WTC11 (cell line): ENCODE results near the gene FHOD3. TPM values are rescaled to one million over a fixed set of nuclear protein-coding genes. Genes with fewer than 3 reads are reported as not detected.

ENCODE experiments used
- ATAC-seq: fragments of 200-7000 bp; cut with Tn5 transposase; 2 replicates; pipeline ENCODE4 v1.10.0; 2021; ENCODE audit warnings: mild to moderate bottlenecking, moderate library complexity
- CTCF ChIA-PET: fragments of 300-600 bp; sonication (Branson Sonifier 250); formaldehyde crosslinking; loops from one replicate; lab custom pipeline; 2021; ENCODE audit warnings: antibody characterized with exemption; lab: Charles Lee
- POLR2A ChIA-PET: fragments of 350-600 bp; sonication (Branson Sonifier 250); formaldehyde crosslinking; loops from one replicate; lab custom pipeline; 2021; ENCODE audit warnings: antibody characterized with exemption; lab: Charles Lee
- DNase-seq: peaks from one replicate; pipeline ENCODE4 v3.0.0; 2021; ENCODE audit warnings: low spot score
- H3K27ac Mint-ChIP-seq: 2 replicates; pipeline ENCODE4 v1.8.0; 2021; ENCODE audit warnings: mixed read lengths
- H3K27me3 Mint-ChIP-seq: 2 replicates; pipeline ENCODE4 v1.8.0; 2021; ENCODE audit warnings: low read depth, mild to moderate bottlenecking, moderate library complexity, mixed read lengths
- H3K36me3 Mint-ChIP-seq: 2 replicates; pipeline ENCODE4 v1.8.0; 2021; ENCODE audit warnings: mixed read lengths
- H3K4me1 Mint-ChIP-seq: 2 replicates; pipeline ENCODE4 v1.8.0; 2022; ENCODE audit warnings: mixed read lengths
- H3K4me3 Mint-ChIP-seq: 2 replicates; pipeline ENCODE4 v1.8.0; 2021; ENCODE audit warnings: mild to moderate bottlenecking, moderate library complexity, mixed read lengths
- H3K9me3 Mint-ChIP-seq: 2 replicates; pipeline ENCODE4 v1.8.0; 2021; ENCODE audit warnings: mixed read lengths
- AR ChIP-seq: fragments of 250-450 bp; sonication (Bioruptor Pico); IDR thresholded peaks from 2 replicates; pipeline ENCODE4 v1.9.0; 2021; ENCODE audit warnings: mild to moderate bottlenecking
- ATF6 ChIP-seq: sonication (generic); formaldehyde crosslinking; IDR thresholded peaks from 2 replicates; pipeline ENCODE4 v1.8.1; 2023; ENCODE audit warnings: mild to moderate bottlenecking, missing genetic modification reagents
- CDX4 ChIP-seq: fragments of 250-450 bp; sonication (Bioruptor Pico); IDR thresholded peaks from 2 replicates; pipeline ENCODE4 v1.9.0; 2021; ENCODE audit warnings: moderate library complexity, mild to moderate bottlenecking, inconsistent platforms, borderline replicate concordance
- HMGA2 ChIP-seq: fragments of 250-450 bp; sonication (Bioruptor Pico); IDR thresholded peaks from 2 replicates; pipeline ENCODE4 v1.4.0; 2021; ENCODE audit warnings: mild to moderate bottlenecking, moderate library complexity
- HMGXB4 ChIP-seq: sonication (generic); formaldehyde crosslinking; IDR thresholded peaks from 2 replicates; pipeline ENCODE4 v1.8.1; 2023; ENCODE audit warnings: mild to moderate bottlenecking, moderate library complexity, missing genetic modification reagents
- KAT7 ChIP-seq: sonication (generic); formaldehyde crosslinking; IDR thresholded peaks from 2 replicates; pipeline ENCODE4 v1.8.1; 2023; ENCODE audit warnings: missing genetic modification reagents, mild to moderate bottlenecking, borderline replicate concordance
- MAX ChIP-seq: sonication (generic); formaldehyde crosslinking; IDR thresholded peaks from 2 replicates; pipeline ENCODE4 v1.8.0; 2022; ENCODE audit warnings: mild to moderate bottlenecking, missing genetic modification reagents
- MYBL2 ChIP-seq: sonication (generic); formaldehyde crosslinking; IDR thresholded peaks from 2 replicates; pipeline ENCODE4 v1.8.1; 2023; ENCODE audit warnings: mild to moderate bottlenecking, moderate library complexity, missing genetic modification reagents
- NFE2L1 ChIP-seq: sonication (generic); formaldehyde crosslinking; IDR thresholded peaks from 2 replicates; pipeline ENCODE4 v1.8.1; 2023; ENCODE audit warnings: missing genetic modification reagents
- NR2C2 ChIP-seq: sonication (generic); formaldehyde crosslinking; IDR thresholded peaks from 2 replicates; pipeline ENCODE4 v1.8.0; 2022; ENCODE audit warnings: mild to moderate bottlenecking, missing genetic modification reagents
- PREB ChIP-seq: sonication (generic); formaldehyde crosslinking; IDR thresholded peaks from 2 replicates; pipeline ENCODE4 v1.8.1; 2022; ENCODE audit warnings: mild to moderate bottlenecking, missing genetic modification reagents, moderate library complexity, borderline replicate concordance
- PRRX2 ChIP-seq: fragments of 250-450 bp; sonication (Bioruptor Pico); IDR thresholded peaks from 2 replicates; pipeline ENCODE4 v1.8.0; 2021; ENCODE audit warnings: mild to moderate bottlenecking
- RORB ChIP-seq: fragments of 250-450 bp; sonication (Bioruptor Pico); IDR thresholded peaks from 2 replicates; pipeline ENCODE4 v1.9.0; 2021; ENCODE audit warnings: mild to moderate bottlenecking
- TEAD1 ChIP-seq: sonication (generic); formaldehyde crosslinking; IDR thresholded peaks from 2 replicates; pipeline ENCODE4 v1.8.0; 2022; ENCODE audit warnings: mild to moderate bottlenecking, missing genetic modification reagents
- ZBTB43 ChIP-seq: sonication (generic); formaldehyde crosslinking; IDR thresholded peaks from 2 replicates; pipeline ENCODE4 v1.8.1; 2023; ENCODE audit warnings: mild to moderate bottlenecking, missing genetic modification reagents
- ZNF121 ChIP-seq: sonication (generic); formaldehyde crosslinking; IDR thresholded peaks from 2 replicates; pipeline ENCODE4 v1.8.0; 2023; ENCODE audit warnings: missing genetic modification reagents
- ZNF232 ChIP-seq: sonication (generic); formaldehyde crosslinking; IDR thresholded peaks from 2 replicates; pipeline ENCODE4 v1.8.0; 2022; ENCODE audit warnings: mild to moderate bottlenecking, missing genetic modification reagents
- ZNF423 ChIP-seq: fragments of 250-450 bp; sonication (Bioruptor Pico); IDR thresholded peaks from 2 replicates; pipeline ENCODE4 v2.1.2; 2022; ENCODE audit warnings: mild to moderate bottlenecking, moderate library complexity
- ZNF532 ChIP-seq: fragments of 250-450 bp; sonication (Bioruptor Pico); IDR thresholded peaks from 2 replicates; pipeline ENCODE4 v1.9.0; 2021; ENCODE audit warnings: mild to moderate bottlenecking, borderline replicate concordance
- total RNA-seq: library from RNA; stranded (reverse); gene quantifications from 3 replicates; pipeline ENCODE4 v1.2.3, GENCODE V29; 2021

FHOD3 gene
- total RNA-seq, 1 experiment from 2014 or later: 3.8 TPM

- no peak for ATAC-seq
- no peak for TF ChIP-seq MAX (CRISPR knock-in tag)
- no peak for TF ChIP-seq ZBTB43 (CRISPR knock-in tag)
- TF ChIP-seq ATF6: no peak
- TF ChIP-seq ZNF532 (CRISPR knock-in tag): no peak
- no peak for TF ChIP-seq ZNF232 (CRISPR knock-in tag)
- TF ChIP-seq NR2C2 (CRISPR knock-in tag): no peak
- no peak for TF ChIP-seq KAT7 (CRISPR knock-in tag)
- no peak for TF ChIP-seq MYBL2 (CRISPR knock-in tag)
- no peak for TF ChIP-seq RORB (CRISPR knock-in tag)
- TF ChIP-seq HMGA2 (CRISPR knock-in tag): no peak
- no peak for TF ChIP-seq AR (CRISPR knock-in tag)
- no peak for TF ChIP-seq ZNF121 (CRISPR knock-in tag)
- no peak for TF ChIP-seq NFE2L1 (CRISPR knock-in tag)
- TF ChIP-seq, all 79 proteins: peak for 0
- DNase-seq: no peak
- POLR2A ChIA-PET: no interaction called here
- Mint-ChIP-seq H3K9me3 (peaks cover 14% of the 10 kb centered on the region), H3K4me1 (peaks cover 2% of the 10 kb centered on the region; the same call in 1 of the 2 replicates), H3K27ac (no peak overlapping the region), H3K4me3 (no peak overlapping the region), H3K27me3 (no peaks in the 10 kb centered on the region), H3K36me3 (no peaks in the 10 kb centered on the region)
- CTCF ChIA-PET: no interaction called here
Measured at GRCh38 chr18:36375118-36375517, 77.6 kb downstream of the FHOD3 start.

- Mint-ChIP-seq H3K4me3 (no peak overlapping the region), H3K36me3 (no peaks in the 10 kb centered on the region), H3K27me3 (no peaks in the 10 kb centered on the region), H3K9me3 (peaks cover 6% of the 10 kb centered on the region), H3K4me1 (peaks cover 6% of the 10 kb centered on the region), H3K27ac (no peak overlapping the region)
- DNase-seq (no peak), ATAC-seq (no peak)
- CTCF ChIA-PET: no interaction called here
- POLR2A ChIA-PET: no interaction called here
- TF ChIP-seq CDX4 (CRISPR knock-in tag) (no peak), MYBL2 (CRISPR knock-in tag) (no peak), ZNF423 (CRISPR knock-in tag) (no peak), PREB (CRISPR knock-in tag) (no peak), PRRX2 (CRISPR knock-in tag) (no peak), TEAD1 (no peak), HMGXB4 (CRISPR knock-in tag) (no peak)
Measured at GRCh38 chr18:36376361-36376760, 78.8 kb downstream of the FHOD3 start.
